H1 (cell line): ENCODE measurements around the gene LARP1. TPM values are rescaled to one million over a fixed set of nuclear protein-coding genes. Genes with fewer than 3 reads are reported as not detected.

Source experiments
- BACH1 ChIP-seq: IDR thresholded peaks from 2 replicates; pipeline ENCODE4 v1.6.1; 2012; ENCODE audit warnings: low read length, improper control_type of control experiment
- CTBP2 ChIP-seq: IDR thresholded peaks from 2 replicates; pipeline ENCODE4 v1.7.0; 2011; ENCODE audit warnings: borderline replicate concordance, mild to moderate bottlenecking, moderate library complexity, mixed read lengths, low read length; ENCODE audit not compliant: insufficient read depth, insufficient read length
- HDAC6 ChIP-seq: IDR thresholded peaks from one replicate; pipeline ENCODE4 v1.7.1; 2012; ENCODE audit warnings: low read depth, mild to moderate bottlenecking, inconsistent platforms, low read length, moderate library complexity
- MAFK ChIP-seq: IDR thresholded peaks from 2 replicates; pipeline ENCODE4 v1.6.1; 2012; ENCODE audit warnings: low read depth, mild to moderate bottlenecking, improper control_type of control experiment, low read length
- NANOG ChIP-seq: IDR thresholded peaks from 2 replicates; pipeline ENCODE4 v1.6.1; 2011; ENCODE audit warnings: low read length, low read depth, mild to moderate bottlenecking, inconsistent platforms; ENCODE audit not compliant: insufficient read depth, poor library complexity, severe bottlenecking
- SAP30 ChIP-seq: fragments of 300-600 bp; sonication (generic); IDR thresholded peaks from 2 replicates; pipeline ENCODE4 v1.7.1; 2012; ENCODE audit warnings: low read length, moderate library complexity, mild to moderate bottlenecking, inconsistent platforms; ENCODE audit not compliant: insufficient read depth, insufficient replicate concordance
- TEAD4 ChIP-seq: IDR thresholded peaks from 2 replicates; pipeline ENCODE4 v1.6.1; 2012; ENCODE audit warnings: low read depth, low read length, inconsistent platforms, mixed read lengths
- polyA plus RNA-seq, 7 experiments: library from polyadenylated mRNA; depleted of rRNA in 3 of 7; stranded (reverse) in 5 of 7; unstranded in 2 of 7; fragments of >200 nt in 5 of 7; fragments of 200-250 nt in 2 of 7; gene quantifications; 1 replicate in 5 of 7; 2 replicates in 1 of 7; 4 replicates in 1 of 7; pipeline versions ENCODE4 v1.2.1 to v1.2.3, GENCODE V29; 2011 to 2013; ENCODE audit warnings: missing spikeins in 2 of 7, mixed read lengths in 2 of 7
- total RNA-seq: library from RNA; stranded (reverse); fragmentation: NEBNext Ultra II Directional; extraction: Animal tissue kit (Norgen Biotek cat#: 25700); gene quantifications from 2 replicates; pipeline ENCODE4 v1.2.1, GENCODE V29; 2021
- TF ChIP-seq, protein P1 (sequence below): fragments of 300-600 bp; sonication (generic); IDR thresholded peaks from 2 replicates; pipeline ENCODE4 v1.7.1; 2012; ENCODE audit warnings: low read length, moderate library complexity, mild to moderate bottlenecking, inconsistent platforms; ENCODE audit not compliant: insufficient replicate concordance

The LARP1 gene
- total and polyA plus RNA-seq, 2 of the 8 experiments (the other 6 are each of a cell fraction or from before 2014, with no cell fraction given), result 106 to 422 TPM

DNA sequence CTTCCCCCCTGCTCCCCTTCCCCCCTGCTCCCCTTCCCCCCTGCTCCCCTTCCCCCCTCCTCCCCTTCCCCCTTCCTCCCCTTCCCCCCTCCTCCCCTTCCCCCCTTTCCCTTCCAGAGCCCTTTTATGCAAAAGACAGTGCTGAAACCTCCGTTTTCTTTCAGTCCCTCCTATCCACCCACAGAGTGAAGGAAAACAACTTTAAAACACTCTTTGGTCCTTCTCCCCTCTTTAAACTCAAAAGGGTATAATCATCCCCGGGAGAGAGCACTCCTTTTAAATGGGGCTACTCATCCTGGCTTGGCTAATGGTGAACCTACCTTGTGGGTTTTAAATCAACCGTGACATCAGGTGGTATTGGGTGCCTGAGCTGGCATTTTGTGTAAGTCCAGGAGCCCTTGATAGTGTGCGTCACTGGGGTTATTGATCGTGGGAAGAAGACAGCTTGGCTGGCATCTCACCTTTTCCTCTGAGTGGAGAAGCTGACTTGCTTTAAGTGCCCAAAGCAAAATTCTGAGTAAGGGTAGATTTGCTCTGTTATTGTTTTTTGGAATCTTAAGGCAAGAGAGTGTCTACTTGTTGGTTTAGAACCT lies 2.7 kb downstream of the LARP1 start (continued):
- TF ChIP-seq, protein P1, sequence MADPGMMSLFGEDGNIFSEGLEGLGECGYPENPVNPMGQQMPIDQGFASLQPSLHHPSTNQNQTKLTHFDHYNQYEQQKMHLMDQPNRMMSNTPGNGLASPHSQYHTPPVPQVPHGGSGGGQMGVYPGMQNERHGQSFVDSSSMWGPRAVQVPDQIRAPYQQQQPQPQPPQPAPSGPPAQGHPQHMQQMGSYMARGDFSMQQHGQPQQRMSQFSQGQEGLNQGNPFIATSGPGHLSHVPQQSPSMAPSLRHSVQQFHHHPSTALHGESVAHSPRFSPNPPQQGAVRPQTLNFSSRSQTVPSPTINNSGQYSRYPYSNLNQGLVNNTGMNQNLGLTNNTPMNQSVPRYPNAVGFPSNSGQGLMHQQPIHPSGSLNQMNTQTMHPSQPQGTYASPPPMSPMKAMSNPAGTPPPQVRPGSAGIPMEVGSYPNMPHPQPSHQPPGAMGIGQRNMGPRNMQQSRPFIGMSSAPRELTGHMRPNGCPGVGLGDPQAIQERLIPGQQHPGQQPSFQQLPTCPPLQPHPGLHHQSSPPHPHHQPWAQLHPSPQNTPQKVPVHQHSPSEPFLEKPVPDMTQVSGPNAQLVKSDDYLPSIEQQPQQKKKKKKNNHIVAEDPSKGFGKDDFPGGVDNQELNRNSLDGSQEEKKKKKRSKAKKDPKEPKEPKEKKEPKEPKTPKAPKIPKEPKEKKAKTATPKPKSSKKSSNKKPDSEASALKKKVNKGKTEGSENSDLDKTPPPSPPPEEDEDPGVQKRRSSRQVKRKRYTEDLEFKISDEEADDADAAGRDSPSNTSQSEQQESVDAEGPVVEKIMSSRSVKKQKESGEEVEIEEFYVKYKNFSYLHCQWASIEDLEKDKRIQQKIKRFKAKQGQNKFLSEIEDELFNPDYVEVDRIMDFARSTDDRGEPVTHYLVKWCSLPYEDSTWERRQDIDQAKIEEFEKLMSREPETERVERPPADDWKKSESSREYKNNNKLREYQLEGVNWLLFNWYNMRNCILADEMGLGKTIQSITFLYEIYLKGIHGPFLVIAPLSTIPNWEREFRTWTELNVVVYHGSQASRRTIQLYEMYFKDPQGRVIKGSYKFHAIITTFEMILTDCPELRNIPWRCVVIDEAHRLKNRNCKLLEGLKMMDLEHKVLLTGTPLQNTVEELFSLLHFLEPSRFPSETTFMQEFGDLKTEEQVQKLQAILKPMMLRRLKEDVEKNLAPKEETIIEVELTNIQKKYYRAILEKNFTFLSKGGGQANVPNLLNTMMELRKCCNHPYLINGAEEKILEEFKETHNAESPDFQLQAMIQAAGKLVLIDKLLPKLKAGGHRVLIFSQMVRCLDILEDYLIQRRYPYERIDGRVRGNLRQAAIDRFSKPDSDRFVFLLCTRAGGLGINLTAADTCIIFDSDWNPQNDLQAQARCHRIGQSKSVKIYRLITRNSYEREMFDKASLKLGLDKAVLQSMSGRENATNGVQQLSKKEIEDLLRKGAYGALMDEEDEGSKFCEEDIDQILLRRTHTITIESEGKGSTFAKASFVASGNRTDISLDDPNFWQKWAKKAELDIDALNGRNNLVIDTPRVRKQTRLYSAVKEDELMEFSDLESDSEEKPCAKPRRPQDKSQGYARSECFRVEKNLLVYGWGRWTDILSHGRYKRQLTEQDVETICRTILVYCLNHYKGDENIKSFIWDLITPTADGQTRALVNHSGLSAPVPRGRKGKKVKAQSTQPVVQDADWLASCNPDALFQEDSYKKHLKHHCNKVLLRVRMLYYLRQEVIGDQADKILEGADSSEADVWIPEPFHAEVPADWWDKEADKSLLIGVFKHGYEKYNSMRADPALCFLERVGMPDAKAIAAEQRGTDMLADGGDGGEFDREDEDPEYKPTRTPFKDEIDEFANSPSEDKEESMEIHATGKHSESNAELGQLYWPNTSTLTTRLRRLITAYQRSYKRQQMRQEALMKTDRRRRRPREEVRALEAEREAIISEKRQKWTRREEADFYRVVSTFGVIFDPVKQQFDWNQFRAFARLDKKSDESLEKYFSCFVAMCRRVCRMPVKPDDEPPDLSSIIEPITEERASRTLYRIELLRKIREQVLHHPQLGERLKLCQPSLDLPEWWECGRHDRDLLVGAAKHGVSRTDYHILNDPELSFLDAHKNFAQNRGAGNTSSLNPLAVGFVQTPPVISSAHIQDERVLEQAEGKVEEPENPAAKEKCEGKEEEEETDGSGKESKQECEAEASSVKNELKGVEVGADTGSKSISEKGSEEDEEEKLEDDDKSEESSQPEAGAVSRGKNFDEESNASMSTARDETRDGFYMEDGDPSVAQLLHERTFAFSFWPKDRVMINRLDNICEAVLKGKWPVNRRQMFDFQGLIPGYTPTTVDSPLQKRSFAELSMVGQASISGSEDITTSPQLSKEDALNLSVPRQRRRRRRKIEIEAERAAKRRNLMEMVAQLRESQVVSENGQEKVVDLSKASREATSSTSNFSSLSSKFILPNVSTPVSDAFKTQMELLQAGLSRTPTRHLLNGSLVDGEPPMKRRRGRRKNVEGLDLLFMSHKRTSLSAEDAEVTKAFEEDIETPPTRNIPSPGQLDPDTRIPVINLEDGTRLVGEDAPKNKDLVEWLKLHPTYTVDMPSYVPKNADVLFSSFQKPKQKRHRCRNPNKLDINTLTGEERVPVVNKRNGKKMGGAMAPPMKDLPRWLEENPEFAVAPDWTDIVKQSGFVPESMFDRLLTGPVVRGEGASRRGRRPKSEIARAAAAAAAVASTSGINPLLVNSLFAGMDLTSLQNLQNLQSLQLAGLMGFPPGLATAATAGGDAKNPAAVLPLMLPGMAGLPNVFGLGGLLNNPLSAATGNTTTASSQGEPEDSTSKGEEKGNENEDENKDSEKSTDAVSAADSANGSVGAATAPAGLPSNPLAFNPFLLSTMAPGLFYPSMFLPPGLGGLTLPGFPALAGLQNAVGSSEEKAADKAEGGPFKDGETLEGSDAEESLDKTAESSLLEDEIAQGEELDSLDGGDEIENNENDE, result no peak
- TF ChIP-seq SAP30 (peak; percentile 79), BACH1 (no peak), TEAD4 (no peak), MAFK (no peak), NANOG (no peak), CTBP2 (no peak), HDAC6 (no peak)
